Neural progenitor cell (in vitro differentiated cells): ENCODE measurements around the gene EPHA3.

Source experiments
- CTCF ChIP-seq: fragments of 200-600 bp; sonication (generic); IDR thresholded peaks from 2 replicates; pipeline ENCODE4 v1.5.1; 2017; ENCODE audit warnings: antibody characterized with exemption, mild to moderate bottlenecking
- EZH2phosphoT487 ChIP-seq: fragments of 200-600 bp; sonication (generic); IDR thresholded peaks from 2 replicates; pipeline ENCODE4 v1.6.1; 2017; ENCODE audit warnings: antibody characterized with exemption

- TF ChIP-seq EZH2phosphoT487, result no peak
- TF ChIP-seq CTCF, result no peak
Measured at GRCh38 chr3:89101251-89101650, 6.2 kb upstream of the EPHA3 start.
